MM.1S (cell line): ENCODE data around the gene ERAL1.

Experiments used
- EZH2 ChIP-seq: fragments of 300-600 bp; sonication (generic); optimal IDR thresholded peaks from 2 replicates; pipeline ENCODE3; 2017; ENCODE audit warnings: low read depth, mild to moderate bottlenecking, antibody characterized with exemption, low read length, mixed read lengths
- EZH2phosphoT487 ChIP-seq: fragments of 300-600 bp; sonication (generic); IDR thresholded peaks from 2 replicates; pipeline ENCODE4 v1.6.1; 2018; ENCODE audit warnings: antibody characterized with exemption, low read length
- TF ChIP-seq, protein P1 (sequence below): fragments of 300-600 bp; sonication (generic); IDR thresholded peaks from 2 replicates; pipeline ENCODE4 v1.5.1; 2016; ENCODE audit warnings: antibody characterized with exemption, low read length, mixed read lengths

DNA sequence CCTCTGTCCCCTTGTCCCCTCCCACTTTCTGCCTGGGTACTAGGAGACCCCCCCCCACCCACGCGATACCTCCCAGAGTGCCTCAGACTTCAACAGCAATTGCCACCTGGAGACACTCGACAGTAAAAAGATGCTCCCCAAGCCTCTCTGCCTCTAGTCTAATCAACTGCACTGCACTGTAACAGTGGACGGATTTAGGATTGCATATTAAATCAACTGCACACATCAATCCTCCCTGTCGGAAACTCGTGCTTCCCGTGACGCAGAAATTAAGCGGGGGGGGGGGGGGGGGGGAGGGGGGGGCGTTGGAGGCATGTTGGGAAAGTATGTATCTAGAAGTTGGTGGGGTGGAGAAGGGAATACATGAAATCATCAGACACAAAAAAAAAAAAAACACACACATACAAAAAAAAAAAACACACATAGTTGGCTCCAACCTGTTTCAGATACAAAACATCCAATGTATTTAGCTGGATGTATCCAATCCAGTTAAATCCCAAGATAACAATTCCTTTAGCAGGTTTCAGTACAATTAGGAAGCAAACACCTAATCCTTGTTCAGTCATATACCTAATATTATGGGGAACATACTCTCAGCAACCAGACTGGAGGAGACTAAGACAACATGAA, 42.0 kb upstream of the ERAL1 start:
- TF ChIP-seq, protein P1, sequence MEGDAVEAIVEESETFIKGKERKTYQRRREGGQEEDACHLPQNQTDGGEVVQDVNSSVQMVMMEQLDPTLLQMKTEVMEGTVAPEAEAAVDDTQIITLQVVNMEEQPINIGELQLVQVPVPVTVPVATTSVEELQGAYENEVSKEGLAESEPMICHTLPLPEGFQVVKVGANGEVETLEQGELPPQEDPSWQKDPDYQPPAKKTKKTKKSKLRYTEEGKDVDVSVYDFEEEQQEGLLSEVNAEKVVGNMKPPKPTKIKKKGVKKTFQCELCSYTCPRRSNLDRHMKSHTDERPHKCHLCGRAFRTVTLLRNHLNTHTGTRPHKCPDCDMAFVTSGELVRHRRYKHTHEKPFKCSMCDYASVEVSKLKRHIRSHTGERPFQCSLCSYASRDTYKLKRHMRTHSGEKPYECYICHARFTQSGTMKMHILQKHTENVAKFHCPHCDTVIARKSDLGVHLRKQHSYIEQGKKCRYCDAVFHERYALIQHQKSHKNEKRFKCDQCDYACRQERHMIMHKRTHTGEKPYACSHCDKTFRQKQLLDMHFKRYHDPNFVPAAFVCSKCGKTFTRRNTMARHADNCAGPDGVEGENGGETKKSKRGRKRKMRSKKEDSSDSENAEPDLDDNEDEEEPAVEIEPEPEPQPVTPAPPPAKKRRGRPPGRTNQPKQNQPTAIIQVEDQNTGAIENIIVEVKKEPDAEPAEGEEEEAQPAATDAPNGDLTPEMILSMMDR, result no peak
- TF ChIP-seq EZH2, result no peak
- TF ChIP-seq EZH2phosphoT487, result no peak
